Testis (tissue), 2 donors: Measurements from ENCODE around the gene EXOC6.

Experiments
- POLR2A ChIP-seq: fragments of 450-650 bp; IDR thresholded peaks from one replicate; pipeline ENCODE4 v1.6.1; 2017; ENCODE audit warnings: antibody characterized with exemption, mild to moderate bottlenecking, moderate library complexity
- TF ChIP-seq, protein P1 (sequence below), 3 experiments: fragments of 450-650 bp in 2 of 3; fragments of 200-600 bp in 1 of 3; sonication (generic) in 1 of 3; IDR thresholded peaks; one replicate each; pipeline ENCODE4 v1.5.1; 2016 to 2019; ENCODE audit warnings: antibody characterized with exemption in 3 of 3, mild to moderate bottlenecking in 2 of 3, moderate library complexity in 1 of 3

DNA sequence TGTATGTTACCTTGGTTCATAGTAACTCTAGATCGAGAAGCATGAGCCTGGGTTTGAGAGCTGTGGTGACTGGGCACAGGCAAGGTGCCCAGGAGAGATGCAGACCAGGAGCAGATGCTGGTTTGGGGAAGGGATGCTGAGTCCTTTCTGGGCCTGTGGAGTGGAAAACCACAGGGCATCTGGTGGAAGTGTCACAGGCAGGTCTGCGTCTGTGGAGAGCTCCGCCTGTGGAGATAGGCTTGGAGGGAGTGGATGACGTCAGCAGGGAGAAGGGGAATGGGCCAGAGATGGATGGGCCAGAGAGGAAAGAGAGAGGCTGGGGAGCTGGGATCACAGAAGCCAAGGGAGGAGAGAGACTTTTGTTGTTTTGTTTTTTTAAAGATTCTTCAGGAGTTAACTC, 240.1 kb downstream of the EXOC6 start:
- TF ChIP-seq, protein P1, sequence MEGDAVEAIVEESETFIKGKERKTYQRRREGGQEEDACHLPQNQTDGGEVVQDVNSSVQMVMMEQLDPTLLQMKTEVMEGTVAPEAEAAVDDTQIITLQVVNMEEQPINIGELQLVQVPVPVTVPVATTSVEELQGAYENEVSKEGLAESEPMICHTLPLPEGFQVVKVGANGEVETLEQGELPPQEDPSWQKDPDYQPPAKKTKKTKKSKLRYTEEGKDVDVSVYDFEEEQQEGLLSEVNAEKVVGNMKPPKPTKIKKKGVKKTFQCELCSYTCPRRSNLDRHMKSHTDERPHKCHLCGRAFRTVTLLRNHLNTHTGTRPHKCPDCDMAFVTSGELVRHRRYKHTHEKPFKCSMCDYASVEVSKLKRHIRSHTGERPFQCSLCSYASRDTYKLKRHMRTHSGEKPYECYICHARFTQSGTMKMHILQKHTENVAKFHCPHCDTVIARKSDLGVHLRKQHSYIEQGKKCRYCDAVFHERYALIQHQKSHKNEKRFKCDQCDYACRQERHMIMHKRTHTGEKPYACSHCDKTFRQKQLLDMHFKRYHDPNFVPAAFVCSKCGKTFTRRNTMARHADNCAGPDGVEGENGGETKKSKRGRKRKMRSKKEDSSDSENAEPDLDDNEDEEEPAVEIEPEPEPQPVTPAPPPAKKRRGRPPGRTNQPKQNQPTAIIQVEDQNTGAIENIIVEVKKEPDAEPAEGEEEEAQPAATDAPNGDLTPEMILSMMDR (IDR thresholded peaks at IDR 0.05), result no peak
- no peak for TF ChIP-seq POLR2A
